ENCODE measurements around the gene PIGB. TPM values are rescaled to one million over a fixed set of nuclear protein-coding genes. Genes with fewer than 3 reads are reported as not detected.
A peak's percentile ranks its signal among the peaks of the same experiment; 100 is the strongest.

Gene PIGB
- 1 to 10 TPM; 4.8 to 4.9 TPM for total RNA-seq
- polyA plus RNA-seq, result 1 to 10 TPM; 3.4 to 9.7 TPM

DNA sequence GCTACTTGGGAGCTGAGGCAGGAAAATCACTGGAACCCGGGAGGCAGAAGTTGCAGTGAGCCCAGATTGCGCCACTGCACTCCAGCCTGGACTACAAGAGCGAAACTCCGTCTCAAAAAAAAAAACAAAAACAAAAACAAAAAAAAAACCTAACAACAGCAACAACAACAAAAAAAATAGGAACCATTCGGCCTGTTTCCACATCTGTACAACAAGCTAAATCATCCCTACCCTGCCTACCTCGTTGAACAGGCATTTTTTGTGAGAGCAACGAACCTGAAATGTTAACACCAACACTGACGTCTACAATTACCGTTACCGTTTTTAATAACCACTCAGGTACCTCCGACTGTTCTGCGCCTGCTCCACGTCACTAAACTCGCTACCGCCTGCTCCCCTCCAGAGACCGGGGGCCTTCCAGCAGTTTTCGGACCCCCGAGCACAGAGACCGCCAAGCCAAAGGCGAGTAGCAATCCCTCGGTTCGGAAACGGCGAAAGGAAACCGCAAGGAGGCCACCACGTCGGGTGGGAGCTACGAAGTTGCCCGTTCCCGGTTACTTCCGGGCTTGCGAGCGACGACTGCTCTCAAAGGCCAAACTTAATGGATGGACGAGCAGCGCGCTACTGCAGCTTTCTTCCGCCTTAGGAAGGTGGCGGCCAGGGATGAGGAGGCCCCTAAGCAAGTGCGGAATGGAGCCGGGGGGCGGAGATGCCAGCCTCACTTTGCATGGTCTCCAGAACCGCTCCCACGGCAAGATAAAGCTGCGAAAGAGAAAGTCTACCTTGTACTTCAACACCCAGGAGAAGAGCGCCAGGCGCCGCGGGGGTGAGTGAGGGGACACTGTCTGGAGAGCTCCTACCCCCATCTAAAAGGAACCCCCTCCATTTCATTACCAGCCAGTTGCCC lies at the start of gene PIGB, which contains the start of gene PIGBOS1:
Gene PIGB, plus strand, starts transcription at position 635 of the 907 bp plus-strand sequence. Its CDS starts 29 bp downstream, at position 664.
Gene PIGBOS1, minus strand, starts transcription at position 536 of the 907 bp plus-strand sequence. CDS start 1,331 bp downstream, outside the sequence.
- Histone ChIP-seq H3K4me1 (ENCODE audit: control insufficient read depth in 4 of 4, insufficient read depth in 4 of 4, low read length in 3 of 4) (peaks cover 4 to 16% (median 9%) of the 10 kb centered on the region in 4 donors), H3K27ac (ENCODE audit: low read depth in 1 of 2, low read length in 2 of 2) (peak within 1 kb of the TSS; percentile 94 to 97), H3K9me3 (ENCODE audit: control insufficient read depth in 4 of 4, low read length in 3 of 4) (no peaks in the 10 kb centered on the region), H3K9ac (ENCODE audit: low read depth in 1 of 2, low read length in 2 of 2) (peak within 1 kb of the TSS; percentile 72 to 97), H3K36me3 (ENCODE audit: control insufficient read depth in 4 of 4, insufficient read depth in 3 of 4, low read depth in 1 of 4, low read length in 3 of 4) (no peaks in the 10 kb centered on the region), H3K27me3 (ENCODE audit: control insufficient read depth in 4 of 4, insufficient read depth in 4 of 4, low read length in 3 of 4) (no peaks in the 10 kb centered on the region), H3K4me3 (ENCODE audit: low read depth in 1 of 3, low read length in 3 of 3) (peak within 1 kb of the TSS; percentile 85 to 87 (median 86))
- WGBS, result under 1% methylated on average over 49 of the region's 49 CpGs
- peak; percentile 84 for DNase-seq (ENCODE audit: low spot score)
- TF ChIP-seq, protein P1, sequence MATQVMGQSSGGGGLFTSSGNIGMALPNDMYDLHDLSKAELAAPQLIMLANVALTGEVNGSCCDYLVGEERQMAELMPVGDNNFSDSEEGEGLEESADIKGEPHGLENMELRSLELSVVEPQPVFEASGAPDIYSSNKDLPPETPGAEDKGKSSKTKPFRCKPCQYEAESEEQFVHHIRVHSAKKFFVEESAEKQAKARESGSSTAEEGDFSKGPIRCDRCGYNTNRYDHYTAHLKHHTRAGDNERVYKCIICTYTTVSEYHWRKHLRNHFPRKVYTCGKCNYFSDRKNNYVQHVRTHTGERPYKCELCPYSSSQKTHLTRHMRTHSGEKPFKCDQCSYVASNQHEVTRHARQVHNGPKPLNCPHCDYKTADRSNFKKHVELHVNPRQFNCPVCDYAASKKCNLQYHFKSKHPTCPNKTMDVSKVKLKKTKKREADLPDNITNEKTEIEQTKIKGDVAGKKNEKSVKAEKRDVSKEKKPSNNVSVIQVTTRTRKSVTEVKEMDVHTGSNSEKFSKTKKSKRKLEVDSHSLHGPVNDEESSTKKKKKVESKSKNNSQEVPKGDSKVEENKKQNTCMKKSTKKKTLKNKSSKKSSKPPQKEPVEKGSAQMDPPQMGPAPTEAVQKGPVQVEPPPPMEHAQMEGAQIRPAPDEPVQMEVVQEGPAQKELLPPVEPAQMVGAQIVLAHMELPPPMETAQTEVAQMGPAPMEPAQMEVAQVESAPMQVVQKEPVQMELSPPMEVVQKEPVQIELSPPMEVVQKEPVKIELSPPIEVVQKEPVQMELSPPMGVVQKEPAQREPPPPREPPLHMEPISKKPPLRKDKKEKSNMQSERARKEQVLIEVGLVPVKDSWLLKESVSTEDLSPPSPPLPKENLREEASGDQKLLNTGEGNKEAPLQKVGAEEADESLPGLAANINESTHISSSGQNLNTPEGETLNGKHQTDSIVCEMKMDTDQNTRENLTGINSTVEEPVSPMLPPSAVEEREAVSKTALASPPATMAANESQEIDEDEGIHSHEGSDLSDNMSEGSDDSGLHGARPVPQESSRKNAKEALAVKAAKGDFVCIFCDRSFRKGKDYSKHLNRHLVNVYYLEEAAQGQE (IDR thresholded peaks at IDR 0.05), result peak; percentile 81
- TF ChIP-seq NR2F2 (IDR thresholded peaks at IDR 0.05) (no peak), FOXA1 (IDR thresholded peaks at IDR 0.05) (peak; percentile 27), YY1 (IDR thresholded peaks at IDR 0.05) (peak; percentile 93), RXRA (IDR thresholded peaks at IDR 0.05) (peak in 1 of 2 donors; percentile 53), FOXA2 (IDR thresholded peaks at IDR 0.05) (no peak), SP1 (IDR thresholded peaks at IDR 0.05) (no peak), JUND (IDR thresholded peaks at IDR 0.05) (no peak), RAD21 (IDR thresholded peaks at IDR 0.05) (peak; percentile 26 to 49), HNF4G (IDR thresholded peaks at IDR 0.05) (no peak), HNF4A (conservative IDR thresholded peaks at IDR 0.05) (peak in 1 of 2 donors; percentile 29), TAF1 (conservative IDR thresholded peaks at IDR 0.05) (peak; percentile 86), EGR1 (IDR thresholded peaks at IDR 0.05; ENCODE audit: low read depth in 2 of 2) (peak in 1 of 2 donors; percentile 74), GABPA (IDR thresholded peaks at IDR 0.05 in 1 of 2, conservative IDR thresholded peaks at IDR 0.05 in 1 of 2) (peak in 1 of 2 donors; percentile 89)
- TF ChIP-seq, protein P2, sequence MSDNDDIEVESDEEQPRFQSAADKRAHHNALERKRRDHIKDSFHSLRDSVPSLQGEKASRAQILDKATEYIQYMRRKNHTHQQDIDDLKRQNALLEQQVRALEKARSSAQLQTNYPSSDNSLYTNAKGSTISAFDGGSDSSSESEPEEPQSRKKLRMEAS (IDR thresholded peaks at IDR 0.05), result peak; percentile 94
- TF ChIP-seq, protein P3, sequence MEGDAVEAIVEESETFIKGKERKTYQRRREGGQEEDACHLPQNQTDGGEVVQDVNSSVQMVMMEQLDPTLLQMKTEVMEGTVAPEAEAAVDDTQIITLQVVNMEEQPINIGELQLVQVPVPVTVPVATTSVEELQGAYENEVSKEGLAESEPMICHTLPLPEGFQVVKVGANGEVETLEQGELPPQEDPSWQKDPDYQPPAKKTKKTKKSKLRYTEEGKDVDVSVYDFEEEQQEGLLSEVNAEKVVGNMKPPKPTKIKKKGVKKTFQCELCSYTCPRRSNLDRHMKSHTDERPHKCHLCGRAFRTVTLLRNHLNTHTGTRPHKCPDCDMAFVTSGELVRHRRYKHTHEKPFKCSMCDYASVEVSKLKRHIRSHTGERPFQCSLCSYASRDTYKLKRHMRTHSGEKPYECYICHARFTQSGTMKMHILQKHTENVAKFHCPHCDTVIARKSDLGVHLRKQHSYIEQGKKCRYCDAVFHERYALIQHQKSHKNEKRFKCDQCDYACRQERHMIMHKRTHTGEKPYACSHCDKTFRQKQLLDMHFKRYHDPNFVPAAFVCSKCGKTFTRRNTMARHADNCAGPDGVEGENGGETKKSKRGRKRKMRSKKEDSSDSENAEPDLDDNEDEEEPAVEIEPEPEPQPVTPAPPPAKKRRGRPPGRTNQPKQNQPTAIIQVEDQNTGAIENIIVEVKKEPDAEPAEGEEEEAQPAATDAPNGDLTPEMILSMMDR (IDR thresholded peaks at IDR 0.05; ENCODE audit: low read depth, low read length, missing input control), result no peak
- TF ChIP-seq, protein P4, sequence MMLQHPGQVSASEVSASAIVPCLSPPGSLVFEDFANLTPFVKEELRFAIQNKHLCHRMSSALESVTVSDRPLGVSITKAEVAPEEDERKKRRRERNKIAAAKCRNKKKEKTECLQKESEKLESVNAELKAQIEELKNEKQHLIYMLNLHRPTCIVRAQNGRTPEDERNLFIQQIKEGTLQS (IDR thresholded peaks at IDR 0.05), result no peak
- TF ChIP-seq, protein P5, sequence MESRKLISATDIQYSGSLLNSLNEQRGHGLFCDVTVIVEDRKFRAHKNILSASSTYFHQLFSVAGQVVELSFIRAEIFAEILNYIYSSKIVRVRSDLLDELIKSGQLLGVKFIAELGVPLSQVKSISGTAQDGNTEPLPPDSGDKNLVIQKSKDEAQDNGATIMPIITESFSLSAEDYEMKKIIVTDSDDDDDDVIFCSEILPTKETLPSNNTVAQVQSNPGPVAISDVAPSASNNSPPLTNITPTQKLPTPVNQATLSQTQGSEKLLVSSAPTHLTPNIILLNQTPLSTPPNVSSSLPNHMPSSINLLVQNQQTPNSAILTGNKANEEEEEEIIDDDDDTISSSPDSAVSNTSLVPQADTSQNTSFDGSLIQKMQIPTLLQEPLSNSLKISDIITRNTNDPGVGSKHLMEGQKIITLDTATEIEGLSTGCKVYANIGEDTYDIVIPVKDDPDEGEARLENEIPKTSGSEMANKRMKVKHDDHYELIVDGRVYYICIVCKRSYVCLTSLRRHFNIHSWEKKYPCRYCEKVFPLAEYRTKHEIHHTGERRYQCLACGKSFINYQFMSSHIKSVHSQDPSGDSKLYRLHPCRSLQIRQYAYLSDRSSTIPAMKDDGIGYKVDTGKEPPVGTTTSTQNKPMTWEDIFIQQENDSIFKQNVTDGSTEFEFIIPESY (IDR thresholded peaks at IDR 0.05), result peak; percentile 94

Data from liver (tissue), 9 donors.